Natural killer cell treated with Interleukin-12 subunit alpha and Interleukin-12 subunit beta and Interleukin-15 and Interleukin-18, amount 100 ng/mL, for 72 hours (primary cell): ENCODE results near the gene HES3. TPM values are rescaled to one million over a fixed set of nuclear protein-coding genes. Genes with fewer than 3 reads are reported as not detected.

ENCODE experiments used
- ATAC-seq, 2 donors: fragments of 150-1000 bp; cut with Tn5 transposase in 1 of 2; sonication (Bioruptor Pico), chemical (Tn5 transposase) in 1 of 2; 2 replicates each; pipeline ENCODE4 v1.10.0; 2021
- DNase-seq: peaks from one replicate; pipeline ENCODE4 v3.0.0; 2022; ENCODE audit warnings: low spot score
- H3K27ac Mint-ChIP-seq, 2 donors: 1 replicate in 1 of 2; 2 replicates in 1 of 2; pipeline ENCODE4 v1.8.0; 2022; ENCODE audit warnings: mixed read lengths in 2 of 2, mild to moderate bottlenecking in 1 of 2, moderate library complexity in 1 of 2
- H3K27me3 Mint-ChIP-seq, 2 donors: 1 replicate in 1 of 2; 2 replicates in 1 of 2; pipeline ENCODE4 v1.8.0; 2022; ENCODE audit warnings: mixed read lengths in 2 of 2
- H3K36me3 Mint-ChIP-seq: one replicate; pipeline ENCODE4 v1.8.0; 2022; ENCODE audit warnings: mixed read lengths
- H3K4me1 Mint-ChIP-seq, 2 donors: 1 replicate in 1 of 2; 2 replicates in 1 of 2; pipeline ENCODE4 v1.8.0; 2022; ENCODE audit warnings: low read depth in 2 of 2, mixed read lengths in 2 of 2, mild to moderate bottlenecking in 1 of 2
- H3K4me3 Mint-ChIP-seq: one replicate; pipeline ENCODE4 v1.8.0; 2022; ENCODE audit warnings: mixed read lengths
- H3K9me3 Mint-ChIP-seq: 2 replicates; pipeline ENCODE4 v1.8.0; 2022; ENCODE audit warnings: mixed read lengths
- total RNA-seq, 2 donors: library from RNA; stranded (reverse); gene quantifications; one replicate each; pipeline ENCODE4 v1.2.3, GENCODE V29; 2022

Gene HES3
- total RNA-seq, 2 donors from 2014 or later: not detected

- no peaks in the 10 kb centered on the region for H3K9me3 Mint-ChIP-seq
- peak overlapping the region; percentile 38 for H3K4me3 Mint-ChIP-seq
- DNase-seq (no peak), ATAC-seq (no peak)
- peaks cover 11 to 12% of the 10 kb centered on the region in 2 donors for H3K4me1 Mint-ChIP-seq
- peaks cover 5% of the 10 kb centered on the region for H3K36me3 Mint-ChIP-seq
- no peak overlapping the region for H3K27ac Mint-ChIP-seq
- no peaks in the 10 kb centered on the region for H3K27me3 Mint-ChIP-seq
Observed at GRCh38 chr1:6233376-6233775, 10.6 kb upstream of the HES3 start.

- Mint-ChIP-seq H3K27me3 (peaks cover 7 to 8% of the 10 kb centered on the region in 2 donors), H3K9me3 (no peaks in the 10 kb centered on the region), H3K27ac (peak overlapping the region; percentile 61 to 80), H3K4me3 (peak overlapping the region; percentile 89), H3K36me3 (peaks cover 5% of the 10 kb centered on the region), H3K4me1 (peaks cover 11 to 12% of the 10 kb centered on the region in 2 donors)
- DNase-seq (no peak), ATAC-seq (no peak)
Observed at GRCh38 chr1:6234502-6235295, 9.3 kb upstream of the HES3 start.

GRCh38 chr1:6235296-6235677 lies 8.7 kb upstream of the HES3 start:
- H3K4me3 Mint-ChIP-seq: peak overlapping the region; percentile 89
- H3K27me3 Mint-ChIP-seq: peaks cover 8 to 10% of the 10 kb centered on the region in 2 donors
- DNase-seq: no peak
- H3K4me1 Mint-ChIP-seq: peaks cover 11 to 12% of the 10 kb centered on the region in 2 donors
- ATAC-seq: peak in 1 of 2 donors; percentile 45
- H3K27ac Mint-ChIP-seq: peak overlapping the region; percentile 61 to 80
- no peaks in the 10 kb centered on the region for H3K9me3 Mint-ChIP-seq
- peaks cover 5% of the 10 kb centered on the region for H3K36me3 Mint-ChIP-seq

- DNase-seq (no peak), ATAC-seq (no peak)
- Mint-ChIP-seq H3K4me1 (peaks cover 12 to 18% of the 10 kb centered on the region in 2 donors), H3K27ac (no peak overlapping the region), H3K27me3 (peaks cover 16 to 17% of the 10 kb centered on the region in 2 donors), H3K4me3 (peak overlapping the region; percentile 27), H3K9me3 (no peaks in the 10 kb centered on the region), H3K36me3 (peaks cover 5% of the 10 kb centered on the region)
Observed at GRCh38 chr1:6237093-6237492, 6.9 kb upstream of the HES3 start.

- peaks cover 7 to 10% of the 10 kb centered on the region in 2 donors for H3K4me1 Mint-ChIP-seq
- H3K9me3 Mint-ChIP-seq: no peaks in the 10 kb centered on the region
- peaks cover 17 to 21% of the 10 kb centered on the region in 2 donors for H3K27me3 Mint-ChIP-seq
- no peak overlapping the region for H3K27ac Mint-ChIP-seq
- no peak for DNase-seq
- H3K4me3 Mint-ChIP-seq: no peak overlapping the region
- H3K36me3 Mint-ChIP-seq: no peaks in the 10 kb centered on the region
- no peak for ATAC-seq
Observed at GRCh38 chr1:6239213-6239752, 4.7 kb upstream of the HES3 start.

GRCh38 chr1:6239950-6240768 lies 3.8 kb upstream of the HES3 start:
- Mint-ChIP-seq H3K27me3 (peaks cover 17 to 21% of the 10 kb centered on the region in 2 donors), H3K4me3 (no peak overlapping the region), H3K4me1 (peaks cover 0 to 7% of the 10 kb centered on the region in 2 donors), H3K27ac (no peak overlapping the region), H3K36me3 (no peaks in the 10 kb centered on the region), H3K9me3 (no peaks in the 10 kb centered on the region)
- ATAC-seq: no peak
- no peak for DNase-seq

GRCh38 chr1:6241107-6241886 lies 2.7 kb upstream of the HES3 start:
- no peaks in the 10 kb centered on the region for H3K36me3 Mint-ChIP-seq
- DNase-seq: no peak
- H3K4me3 Mint-ChIP-seq: no peak overlapping the region
- H3K27me3 Mint-ChIP-seq: peaks cover 17 to 21% of the 10 kb centered on the region in 2 donors
- ATAC-seq: no peak
- no peak overlapping the region for H3K27ac Mint-ChIP-seq
- H3K4me1 Mint-ChIP-seq: peaks cover 0 to 7% of the 10 kb centered on the region in 2 donors
- no peaks in the 10 kb centered on the region for H3K9me3 Mint-ChIP-seq

GRCh38 chr1:6241887-6242740 lies 1.9 kb upstream of the HES3 start:
- ATAC-seq (no peak), DNase-seq (no peak)
- H3K9me3 Mint-ChIP-seq: no peaks in the 10 kb centered on the region
- no peak overlapping the region for H3K27ac Mint-ChIP-seq
- H3K4me3 Mint-ChIP-seq: no peak overlapping the region
- H3K27me3 Mint-ChIP-seq: peaks cover 20 to 23% of the 10 kb centered on the region in 2 donors
- peaks cover 0 to 9% of the 10 kb centered on the region in 2 donors for H3K4me1 Mint-ChIP-seq
- H3K36me3 Mint-ChIP-seq: no peaks in the 10 kb centered on the region

GRCh38 chr1:6243053-6243834 lies 735 bp upstream of the HES3 start:
- no peak for ATAC-seq
- Mint-ChIP-seq H3K4me3 (no peak overlapping the region), H3K27me3 (peaks cover 24% of the 10 kb centered on the region in 2 donors)

GRCh38 chr1:6244401-6245049 lies 546 bp downstream of the HES3 start:
- DNase-seq (no peak), ATAC-seq (no peak)
- Mint-ChIP-seq H3K4me3 (no peak overlapping the region), H3K27me3 (peaks cover 16 to 17% of the 10 kb centered on the region in 2 donors), H3K4me1 (peaks cover 0 to 9% of the 10 kb centered on the region in 2 donors), H3K27ac (no peak overlapping the region), H3K9me3 (no peaks in the 10 kb centered on the region), H3K36me3 (no peaks in the 10 kb centered on the region)

More at GRCh38 chr1:6243053-6243834, 735 bp upstream of the HES3 start:
- Mint-ChIP-seq H3K9me3 (no peaks in the 10 kb centered on the region), H3K4me1 (peaks cover 0 to 9% of the 10 kb centered on the region in 2 donors), H3K36me3 (no peaks in the 10 kb centered on the region), H3K27ac (no peak overlapping the region)
- no peak for DNase-seq

- Mint-ChIP-seq H3K27me3 (peaks cover 14 to 16% of the 10 kb centered on the region in 2 donors), H3K4me3 (no peak overlapping the region), H3K36me3 (no peaks in the 10 kb centered on the region), H3K27ac (no peak overlapping the region), H3K4me1 (peaks cover 0 to 9% of the 10 kb centered on the region in 2 donors), H3K9me3 (no peaks in the 10 kb centered on the region)
- DNase-seq (peak; percentile 88), ATAC-seq (peak; percentile 85 to 88)
Observed at GRCh38 chr1:6245086-6245868, 1.3 kb downstream of the HES3 start.
